Heart right ventricle (tissue), 16 donors: ENCODE results near the gene ZBTB3. TPM values are rescaled to one million over a fixed set of nuclear protein-coding genes. Genes with fewer than 3 reads are reported as not detected.
A peak's percentile ranks its signal among the peaks of the same experiment; 100 is the strongest.

ENCODE experiments used
- ATAC-seq, 8 donors: fragments of 200-7000 bp; cut with Tn5 transposase; one replicate each; pipeline ENCODE4 v1.9.1; 2020; ENCODE audit warnings: mild to moderate bottlenecking in 8 of 8, moderate library complexity in 8 of 8, moderate number of reproducible peaks in 1 of 8
- DNase-seq, 2 donors: peaks; one replicate each; pipeline ENCODE4 v3.0.0-alpha.2; 2020
- H3K27ac ChIP-seq, 10 donors: fragments of 200-600 bp; sonication (generic) in 2 of 10; one replicate each; pipeline versions ENCODE4 v1.5.0 to v1.8.0; 2020 to 2022; ENCODE audit warnings: mild to moderate bottlenecking in 3 of 10
- H3K27me3 ChIP-seq, 7 donors: fragments of 200-600 bp; one replicate each; pipeline ENCODE4 v1.8.0; 2021 to 2022; ENCODE audit warnings: mild to moderate bottlenecking in 2 of 7
- H3K36me3 ChIP-seq, 9 donors: fragments of 200-600 bp; sonication (generic) in 1 of 9; one replicate each; pipeline versions ENCODE4 v1.5.0 to v1.8.0; 2020 to 2022; ENCODE audit warnings: mild to moderate bottlenecking in 2 of 9
- H3K4me1 ChIP-seq, 9 donors: fragments of 200-600 bp; sonication (generic) in 1 of 9; one replicate each; pipeline versions ENCODE4 v1.5.0 to v1.8.0; 2020 to 2022; ENCODE audit warnings: mild to moderate bottlenecking in 4 of 9
- H3K4me3 ChIP-seq, 10 donors: fragments of 200-600 bp; sonication (generic) in 2 of 10; one replicate each; pipeline versions ENCODE4 v1.5.0 to v1.8.0; 2020 to 2022; ENCODE audit warnings: mild to moderate bottlenecking in 7 of 10, moderate library complexity in 2 of 10
- H3K9me3 ChIP-seq, 11 donors: fragments of 200-600 bp in 10 of 11; sonication (generic) in 2 of 11; one replicate each; pipeline versions ENCODE4 v1.5.0 to v1.8.0; 2013 to 2022; ENCODE audit warnings: mild to moderate bottlenecking in 2 of 11, control low read depth in 1 of 11, moderate library complexity in 1 of 11
- CTCF ChIP-seq, 9 donors: fragments of 200-600 bp; sonication (generic) in 2 of 9; IDR thresholded peaks; one replicate each; pipeline versions ENCODE4 v1.5.0 to v1.8.0; 2021 to 2022; ENCODE audit warnings: antibody characterized with exemption in 9 of 9, mild to moderate bottlenecking in 5 of 9, moderate library complexity in 1 of 9
- WGBS, 2 donors: extraction: QIAGEN DNeasy Blood & Tissue Kit; methylation state at CpG; one replicate each; pipeline ENCODE4 v1.1.7; 2013; ENCODE audit warnings: inconsistent platforms in 1 of 2; 5-methylcytosine and 5-hydroxymethylcytosine counted together
- intact Hi-C, 10 donors: fragments of 100-400 bp; cut with DNase I; formaldehyde crosslinking; loops; one replicate each; pipeline versions ENCODE4 v1.11.1 to v1.14.2; 2022
- polyA plus RNA-seq, 2 donors: library from polyadenylated mRNA; stranded (reverse); fragments of 200-250 nt; gene quantifications; one replicate each; pipeline ENCODE4 v1.2.3, GENCODE V29; 2013
- total RNA-seq, 10 donors: library from RNA; stranded (reverse); fragmentation: NEBNext Ultra II Directional in 3 of 10; extraction: Animal tissue kit (Norgen Biotek cat#: 25700) in 3 of 10; gene quantifications; one replicate each; pipeline versions ENCODE4 v1.2.1 to v1.2.4, GENCODE V29; 2021 to 2023
- donor health status: Arrhythmogenic right ventricular cardiomyopathy.
- donor health status: ischemic (EF 13 %, LVEDD 7.1; RV severe dilation, severe dysfunction).
- donor health status: healthy with polysubstance abuse.
- donor health status: DM: no; HTN: yes; CAD: no.
- donor health status: DM: no; HTN: no; CAD: no.
- donor health status: ischemic (EF 25% LVEDD 6.9; RV normal size, moderate dysfunction).
- donor health status: ischemic (EF 25% LVEDD 5.7; RV mildly dilated, moderate dysfunction).
- donor health status: healthy.
- donor health status: DM: yes; HTN: yes; CAD: no.
- donor health status: Ischemic cardiomyopathy.
- donor health status: ischemic (EF 35%, LVEDD 5.7; RV mildly dilated, moderate dysfunction).
- donor health status: nonischemic (EF 11% LVEDD 7.7; RV severe dilation, severe dysfunction).
- donor health status: DM: yes; HTN: yes; CAD: no.
- donor health status: PGD.
- donor health status: ischemic (EF 29% LVEDD 5.4; RV normal size, mild dysfunction).
- donor health status: nonischemic (EF 23%, LVEDD 6.1; RV moderate dilation, normal function).

The ZBTB3 gene
- total and polyA plus RNA-seq, 12 donors, result 2.2 to 14.9 (median 9.5) TPM

GRCh38 chr11:62728171-62728988 lies 25.6 kb downstream of the ZBTB3 start, which contains the start of gene TTC9C:
Gene TTC9C, plus strand, starts transcription at chr11:62728486. Its CDS starts 363 bp downstream, at chr11:62728849.
- no peak for TF ChIP-seq CTCF (IDR thresholded peaks at IDR 0.05)
- 0% methylated on average over 29 of the region's 29 CpGs for WGBS, 2 donors
- DNase-seq (peak; percentile 79 to 92), ATAC-seq (peak; percentile 57 to 86 (median 77))
- Histone ChIP-seq H3K36me3 (peaks cover 0 to 47% (median 19%) of the 10 kb centered on the region in 9 donors), H3K9me3 (no peaks in the 10 kb centered on the region), H3K27me3 (no peaks in the 10 kb centered on the region), H3K4me1 (peaks cover 12 to 71% (median 54%) of the 10 kb centered on the region in 9 donors), H3K27ac (peak within 1 kb of the TSS; percentile 87 to 99 (median 93)), H3K4me3 (peak within 1 kb of the TSS; percentile 63 to 98 (median 89))
- intact Hi-C loops, result loop anchor here in 5 of 10 donors (2.0 to 5.0 kb wide), 4 partner anchors 24 to 114 kb away; partner anchors contain the start of genes TAF6L (in 2 of the 5) and NXF1 (in 1 of the 5)

GRCh38 chr11:62727872-62728170 lies 26.1 kb downstream of the ZBTB3 start:
- ATAC-seq, result peak; percentile 75 to 91 (median 84)
- peaks cover 12 to 72% (median 54%) of the 10 kb centered on the region in 9 donors for H3K4me1 ChIP-seq
- TF ChIP-seq CTCF (IDR thresholded peaks at IDR 0.05), result no peak

GRCh38 chr11:62727165-62727871 lies 26.6 kb downstream of the ZBTB3 start, which contains the start of gene HNRNPUL2:
Gene HNRNPUL2, minus strand, starts transcription at chr11:62727457. Its CDS starts 301 bp downstream, at chr11:62727156.
- peak in 3 of 9 donors; percentile 16 to 32 (median 19) for TF ChIP-seq CTCF (IDR thresholded peaks at IDR 0.05)
- intact Hi-C loops, result loop anchor here in 4 of 10 donors (2.0 to 5.0 kb wide), 4 partner anchors 19 to 115 kb away; partner anchors contain the start of genes TAF6L (in 2 of the 4) and NXF1 (in 1 of the 4)
- ATAC-seq (peak; percentile 93 to 97 (median 94)), DNase-seq (peak; percentile 98 to 99)
- peak within 1 kb of the TSS; percentile 87 to 99 (median 93) for H3K27ac ChIP-seq
- no peaks in the 10 kb centered on the region for H3K9me3 ChIP-seq
- H3K4me3 ChIP-seq, result peak within 1 kb of the TSS; percentile 63 to 98 (median 89)
- peaks cover 12 to 71% (median 51%) of the 10 kb centered on the region in 9 donors for H3K4me1 ChIP-seq
- peaks cover 0 to 47% (median 20%) of the 10 kb centered on the region in 9 donors for H3K36me3 ChIP-seq
- H3K27me3 ChIP-seq, result no peaks in the 10 kb centered on the region
- 0% methylated on average over 65 to 72 of the region's 72 CpGs for WGBS, 2 donors

More at GRCh38 chr11:62727872-62728170, 26.1 kb downstream of the ZBTB3 start:
- intact Hi-C loops, result loop anchor here in 5 of 10 donors (2.0 to 5.0 kb wide), 5 partner anchors 19 to 114 kb away; partner anchors contain the start of genes TAF6L (in 2 of the 5) and NXF1 (in 1 of the 5)
- Histone ChIP-seq H3K36me3 (peaks cover 0 to 47% (median 20%) of the 10 kb centered on the region in 9 donors), H3K9me3 (no peaks in the 10 kb centered on the region), H3K27ac (peak overlapping the region; percentile 87 to 99 (median 93)), H3K4me3 (peak overlapping the region; percentile 63 to 98 (median 89)), H3K27me3 (no peaks in the 10 kb centered on the region)
- DNase-seq, result peak; percentile 71 to 95
- WGBS, 2 donors, result 0% methylated on average over 20 of the region's 20 CpGs

GRCh38 chr11:62726915-62727164 lies 27.1 kb downstream of the ZBTB3 start:
- DNase-seq (no peak), ATAC-seq (peak in 4 of 8 donors; percentile 5 to 17 (median 10))
- TF ChIP-seq CTCF (IDR thresholded peaks at IDR 0.05), result no peak
- Histone ChIP-seq H3K27me3 (no peaks in the 10 kb centered on the region), H3K36me3 (peaks cover 0 to 50% (median 24%) of the 10 kb centered on the region in 9 donors), H3K27ac (peak overlapping the region; percentile 87 to 99 (median 93)), H3K4me3 (peak overlapping the region; percentile 63 to 98 (median 89)), H3K9me3 (no peaks in the 10 kb centered on the region), H3K4me1 (peaks cover 12 to 67% (median 49%) of the 10 kb centered on the region in 9 donors)
- 1% methylated on average over 31 to 37 of the region's 37 CpGs for WGBS, 2 donors
- intact Hi-C loops, result loop anchor here in 4 of 10 donors (2.0 to 5.0 kb wide), 4 partner anchors 18 to 115 kb away; partner anchors contain the start of genes TAF6L (in 2 of the 4) and NXF1 (in 1 of the 4)
